Loucy (cell line): Measurements from ENCODE around the gene ASF1B.

Experiments used
- CTCF ChIP-seq: fragments of 200-600 bp; sonication (generic); conservative IDR thresholded peaks from 2 replicates; pipeline ENCODE4 v1.5.1; 2014; ENCODE audit warnings: mild to moderate bottlenecking, antibody characterized with exemption, low read length
- EZH2phosphoT487 ChIP-seq: fragments of 200-600 bp; IDR thresholded peaks from 2 replicates; pipeline ENCODE4 v1.6.1; 2018; ENCODE audit warnings: antibody characterized with exemption, mild to moderate bottlenecking, moderate library complexity, borderline replicate concordance

DNA sequence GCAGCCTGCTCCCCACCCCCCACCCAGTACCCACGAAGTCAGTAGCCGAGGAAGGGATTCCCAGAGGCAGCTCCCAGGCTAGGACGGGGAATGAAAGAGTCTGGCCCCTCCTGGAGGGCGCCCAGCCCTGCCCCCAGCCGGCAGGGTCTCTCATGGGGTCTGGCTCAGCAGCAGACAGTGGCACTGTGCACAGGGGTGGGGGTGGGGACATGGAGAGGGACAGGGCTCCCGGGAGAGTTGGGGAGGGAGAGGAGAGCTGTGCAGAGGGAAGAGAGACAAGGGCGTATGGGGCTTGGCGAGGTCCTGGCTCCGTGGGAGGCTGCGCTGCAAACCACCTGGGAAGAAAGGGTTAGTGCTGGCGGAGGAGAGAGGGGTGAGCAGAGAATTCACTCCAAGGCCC, 27.7 kb upstream of the ASF1B start:
- TF ChIP-seq CTCF (no peak), EZH2phosphoT487 (no peak)
